Forelimb muscle (tissue), 1 donor: ENCODE data around the gene PPP2R5E. TPM values are rescaled to one million over a fixed set of nuclear protein-coding genes. Genes with fewer than 3 reads are reported as not detected.
"Not testable (repeated sequence)": the region's sequence is repeated elsewhere in the genome, so short reads cannot be mapped to it uniquely, and the experiment has no call there.

ENCODE experiments used
- DNase-seq: peaks from one replicate; pipeline ENCODE4 v3.0.0-alpha.2; 2013; ENCODE audit warnings: low read depth
- polyA plus RNA-seq: library from polyadenylated mRNA; unstranded; fragments of 120-200 nt; gene quantifications from one replicate; pipeline ENCODE4 v1.2.1, GENCODE V29; 2013; ENCODE audit not compliant: insufficient read length

The PPP2R5E gene
- 20.9 TPM for polyA plus RNA-seq

DNA sequence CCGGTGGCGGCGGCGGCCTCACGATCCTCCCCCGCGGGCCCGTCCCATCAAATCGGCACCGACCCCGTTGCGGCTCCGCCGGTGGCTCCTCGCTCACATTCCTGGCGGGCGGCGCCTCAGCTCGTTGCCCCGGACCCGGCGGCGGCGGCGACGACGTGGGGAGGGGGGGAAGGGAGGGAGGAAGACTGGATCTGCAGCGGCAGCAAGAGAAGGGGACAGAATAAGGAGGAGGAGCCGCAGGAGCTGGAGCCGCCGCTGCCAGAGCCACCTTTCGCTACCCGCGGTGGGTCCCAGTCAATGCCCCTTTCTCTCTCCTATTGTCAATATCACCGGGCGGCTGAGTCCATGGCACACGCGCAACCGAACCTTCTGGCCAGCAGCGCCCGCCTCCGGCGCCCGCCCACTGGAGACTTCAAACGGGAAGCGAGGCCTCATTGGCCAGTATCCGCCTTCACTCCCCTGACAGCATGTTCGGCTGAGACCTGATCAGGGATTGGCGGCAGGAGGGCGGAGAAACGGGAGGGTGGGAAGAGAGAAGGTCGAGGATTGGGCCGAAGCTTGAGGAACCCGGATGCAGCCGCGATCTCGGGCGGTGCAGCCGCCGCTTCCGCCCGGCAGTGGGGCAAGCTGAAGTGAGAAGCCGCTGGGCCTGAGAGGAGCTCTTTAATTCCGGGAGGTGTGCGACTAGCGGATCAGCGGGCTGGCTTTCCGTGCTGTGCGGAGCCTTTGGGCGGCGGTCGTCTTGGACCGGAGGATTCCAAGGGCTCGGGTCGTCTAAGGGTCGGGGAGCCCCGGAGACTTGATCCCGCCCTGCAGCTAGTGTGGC is at the start of gene PPP2R5E:
Gene PPP2R5E, minus strand, starts transcription at position 378 of the 826 bp plus-strand sequence. CDS start 3,692 bp downstream, outside the sequence.
- peak; percentile 98 for DNase-seq

DNA sequence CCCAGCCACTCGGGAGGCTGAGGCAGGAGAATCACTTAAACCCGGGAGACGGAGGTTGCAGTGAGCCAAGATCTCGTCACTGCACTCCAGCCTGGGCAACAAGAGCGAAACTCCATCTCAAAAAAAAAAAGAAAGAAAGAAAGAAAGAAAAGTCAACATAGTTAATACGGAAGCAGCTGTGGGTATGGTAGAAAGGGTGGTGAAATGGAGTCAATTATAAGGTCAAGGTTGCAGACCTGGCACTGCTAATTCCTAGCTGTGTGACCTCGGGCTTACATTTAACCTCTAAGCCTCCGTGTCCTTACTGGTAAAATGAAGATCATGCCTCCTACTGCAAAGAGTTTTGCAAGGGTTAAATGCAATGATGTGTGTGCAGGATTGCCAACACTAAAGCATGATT is 39.9 kb upstream of the PPP2R5E start:
- DNase-seq: not testable (repeated sequence)

DNA sequence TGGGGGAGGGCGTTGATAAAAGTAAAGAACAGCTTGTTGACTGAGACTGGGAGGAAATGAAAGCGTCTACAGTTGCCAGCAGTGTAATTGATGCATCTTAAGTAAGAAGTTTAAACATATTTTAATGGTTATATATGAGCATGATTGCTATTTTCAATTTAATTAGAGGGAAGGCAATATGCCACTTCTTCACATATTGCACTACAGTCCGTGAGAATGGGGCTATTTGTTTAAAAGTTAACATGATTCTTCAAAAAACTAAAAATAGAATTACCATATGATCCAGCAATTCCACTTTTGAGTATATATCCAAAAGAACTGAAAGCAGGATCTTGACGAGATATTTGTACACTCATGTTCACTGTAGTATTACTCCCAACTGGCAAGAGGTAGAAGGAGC is 38.3 kb upstream of the PPP2R5E start:
- no peak for DNase-seq

DNA sequence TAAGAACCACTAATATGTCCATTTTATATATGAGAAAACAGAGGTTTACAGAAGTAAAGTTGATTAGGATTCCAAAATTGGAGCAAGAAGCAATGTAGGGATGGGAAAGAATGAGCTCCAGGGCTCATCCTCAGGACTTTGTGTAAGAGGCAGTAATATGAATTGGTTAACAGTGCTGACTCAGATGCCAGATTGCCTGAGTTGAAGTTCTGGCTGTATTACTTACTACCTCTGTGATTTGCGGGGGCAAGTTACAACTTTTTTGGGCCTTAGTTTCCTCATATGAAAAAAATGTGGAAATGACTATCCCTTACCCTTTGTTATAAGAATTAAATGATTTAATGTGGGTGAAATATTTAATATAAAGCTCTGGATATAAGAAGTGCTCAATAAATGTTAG is 35.1 kb upstream of the PPP2R5E start:
- no peak for DNase-seq

GRCh38 chr14:63573581-63573980 is 30.4 kb upstream of the PPP2R5E start:
- DNase-seq: no peak

DNA sequence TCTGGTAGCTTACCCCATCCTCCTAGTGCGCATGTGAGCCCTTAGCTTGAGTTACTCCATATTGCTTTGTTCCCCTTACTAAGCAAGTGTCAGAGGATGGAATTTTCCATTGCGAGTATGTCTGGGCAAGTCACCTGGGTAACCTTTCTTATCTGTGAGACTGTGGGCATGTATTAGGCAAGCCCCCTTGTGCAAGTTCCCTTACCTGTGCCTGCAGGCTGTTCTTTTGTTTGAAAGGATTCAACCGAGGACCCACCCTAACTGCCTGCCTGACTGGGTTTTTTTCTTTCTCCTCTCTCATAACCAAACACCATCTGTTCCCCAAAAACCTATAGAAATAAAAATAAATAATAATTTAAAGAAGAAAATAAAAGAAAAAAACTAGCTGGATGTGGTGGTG is 22.3 kb upstream of the PPP2R5E start:
- DNase-seq: no peak

DNA sequence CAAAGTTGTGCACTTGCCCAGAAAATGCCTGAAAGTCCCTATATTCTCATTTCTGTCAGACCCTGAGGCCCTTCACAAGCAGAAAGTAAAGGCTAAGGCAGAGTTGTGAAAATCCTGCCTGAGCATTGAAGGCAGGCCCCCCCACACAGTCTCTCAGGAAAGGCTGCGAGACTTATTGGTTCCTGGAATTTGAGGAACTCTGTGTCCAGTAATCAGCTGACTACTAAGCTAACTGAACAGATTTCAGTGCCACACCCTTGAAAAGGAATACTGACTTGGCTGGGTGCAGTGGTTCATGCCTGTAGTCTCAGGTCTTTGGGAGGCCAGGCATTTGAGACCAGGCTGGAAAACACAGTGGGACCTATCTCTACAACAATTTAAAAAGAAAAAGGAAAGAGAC is 21.1 kb upstream of the PPP2R5E start:
- DNase-seq: no peak

DNA sequence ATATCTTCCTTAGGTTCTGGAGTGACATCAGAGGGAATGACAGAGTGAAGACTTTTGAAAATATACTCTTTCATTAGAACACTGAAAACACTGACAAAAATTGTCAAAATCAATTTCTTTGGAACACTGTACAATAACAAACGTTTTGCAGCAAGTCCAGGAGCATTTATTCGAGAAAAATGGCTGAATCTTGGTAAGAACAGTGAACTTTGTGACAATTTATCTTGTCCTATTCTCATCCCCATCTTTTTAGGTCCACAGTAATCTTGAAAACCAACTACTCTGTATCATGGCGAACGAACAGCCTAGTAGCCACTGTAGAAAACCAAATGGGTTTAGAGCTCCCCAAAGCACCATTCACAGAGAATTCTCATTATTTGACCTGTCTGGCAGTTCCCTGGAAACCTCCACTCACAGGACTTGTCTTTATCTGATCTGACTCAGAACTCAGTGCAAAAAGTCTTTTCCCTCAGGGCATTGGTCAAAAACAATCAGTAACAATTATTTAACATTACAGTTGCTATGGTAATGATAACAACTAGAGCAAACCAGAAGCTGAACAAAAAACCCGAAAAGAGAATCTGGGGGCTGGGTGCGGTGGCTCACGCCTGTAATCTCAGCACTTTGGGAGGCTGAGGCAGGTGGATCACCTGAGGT is 20.3 kb upstream of the PPP2R5E start:
- no peak for DNase-seq

DNA sequence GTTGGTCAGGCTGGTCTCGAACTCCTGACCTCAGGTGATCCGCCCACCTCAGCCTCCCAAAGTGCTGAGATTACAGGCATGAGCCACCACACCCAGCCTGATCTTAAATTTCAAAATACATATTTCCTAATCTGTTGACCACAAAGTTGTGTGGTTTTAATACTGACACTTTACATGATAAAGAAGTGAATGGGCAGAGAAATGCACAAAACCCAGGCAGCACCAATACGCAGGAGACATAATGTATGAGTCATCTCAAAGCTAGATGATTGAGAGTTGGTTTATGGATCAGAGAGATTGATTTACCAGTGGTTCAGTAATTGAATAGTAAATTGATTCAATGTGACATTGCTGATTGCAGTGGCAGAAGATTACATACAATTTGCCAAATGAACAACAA is 19.2 kb upstream of the PPP2R5E start:
- DNase-seq: no peak

- no peak for DNase-seq
These were observed 12.4 kb upstream of the PPP2R5E start for GRCh38 chr14:63555572-63555971.

DNA sequence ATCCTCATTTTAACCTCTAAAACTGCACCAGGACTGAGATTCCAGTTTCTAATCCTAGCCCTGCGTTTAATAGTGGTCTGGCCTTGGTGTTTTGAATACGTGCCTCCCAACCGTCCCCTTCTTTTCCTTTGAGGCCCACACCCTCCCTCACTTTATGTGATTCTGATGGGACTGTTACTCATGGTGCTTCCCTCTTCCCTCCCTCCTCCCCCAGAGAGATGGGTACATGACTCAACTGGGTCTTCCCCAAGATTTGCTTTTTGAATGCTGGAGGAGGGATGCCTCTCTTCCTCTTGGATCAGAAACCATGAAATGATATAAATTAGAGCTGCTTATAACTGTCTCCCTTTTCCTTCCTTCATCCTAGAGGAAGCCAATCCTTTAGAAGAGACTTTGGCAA is 8.2 kb upstream of the PPP2R5E start:
- DNase-seq: no peak

DNA sequence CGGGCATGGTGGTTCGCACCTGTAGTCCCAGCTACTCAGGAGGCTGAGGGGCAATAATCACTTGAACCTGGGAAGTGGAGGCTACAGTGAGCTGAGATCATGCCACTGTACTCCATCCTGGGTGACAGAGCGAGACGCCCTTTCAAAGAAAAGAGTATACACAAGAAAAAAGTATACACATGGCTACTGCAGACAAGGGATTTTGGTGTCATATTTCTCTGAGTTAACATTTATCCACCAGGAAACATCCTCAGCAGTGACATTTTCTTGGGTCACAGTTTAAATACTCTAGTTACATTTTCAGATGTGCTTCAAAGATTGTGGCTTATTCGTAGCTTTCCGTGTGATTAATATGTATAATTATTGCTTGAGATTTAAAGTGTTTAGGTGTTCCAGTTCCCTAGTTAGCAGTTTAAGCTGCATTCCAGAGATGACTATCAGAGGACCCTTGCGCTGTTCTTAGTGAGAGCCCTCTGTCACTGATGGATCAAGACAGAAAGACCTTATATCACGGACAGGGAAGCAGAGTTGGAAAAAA is 4.7 kb upstream of the PPP2R5E start:
- no peak for DNase-seq

- DNase-seq: no peak
These were observed 2.3 kb upstream of the PPP2R5E start for GRCh38 chr14:63545431-63545830.

DNA sequence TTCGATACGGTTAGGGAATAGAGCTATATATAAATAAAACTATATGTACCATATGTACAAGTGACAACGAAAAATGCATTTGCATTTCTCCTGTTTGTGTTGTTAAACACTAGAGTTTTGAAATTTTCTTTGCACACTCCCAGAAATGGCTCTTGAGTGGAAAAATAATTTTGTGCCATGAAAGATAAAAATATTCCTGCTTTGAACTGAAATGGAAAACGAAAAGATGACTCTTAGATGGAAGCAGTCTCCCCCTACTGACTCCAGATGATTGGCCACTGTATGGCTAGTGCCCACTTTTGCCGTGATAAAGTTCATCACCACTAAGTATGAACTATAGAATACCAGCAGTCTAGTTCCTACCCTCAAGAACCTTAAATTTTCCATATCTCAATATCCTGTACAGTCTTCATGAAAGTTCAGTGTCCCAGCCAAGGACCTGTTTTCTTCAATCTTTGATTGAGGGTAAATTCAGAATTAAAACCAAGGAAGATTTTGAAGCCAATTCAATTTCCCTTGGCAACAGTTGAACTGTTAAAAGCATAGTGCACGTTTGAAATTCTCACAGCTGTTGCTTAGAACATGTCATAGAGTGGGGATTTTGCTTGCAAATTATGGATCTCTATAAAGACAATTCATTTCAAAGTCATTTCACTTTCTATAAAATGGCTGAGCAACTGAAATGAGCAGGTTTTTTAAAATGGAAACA is 1.6 kb upstream of the PPP2R5E start:
- no peak for DNase-seq

GRCh38 chr14:63543826-63544406 is 739 bp upstream of the PPP2R5E start:
- DNase-seq: no peak

DNA sequence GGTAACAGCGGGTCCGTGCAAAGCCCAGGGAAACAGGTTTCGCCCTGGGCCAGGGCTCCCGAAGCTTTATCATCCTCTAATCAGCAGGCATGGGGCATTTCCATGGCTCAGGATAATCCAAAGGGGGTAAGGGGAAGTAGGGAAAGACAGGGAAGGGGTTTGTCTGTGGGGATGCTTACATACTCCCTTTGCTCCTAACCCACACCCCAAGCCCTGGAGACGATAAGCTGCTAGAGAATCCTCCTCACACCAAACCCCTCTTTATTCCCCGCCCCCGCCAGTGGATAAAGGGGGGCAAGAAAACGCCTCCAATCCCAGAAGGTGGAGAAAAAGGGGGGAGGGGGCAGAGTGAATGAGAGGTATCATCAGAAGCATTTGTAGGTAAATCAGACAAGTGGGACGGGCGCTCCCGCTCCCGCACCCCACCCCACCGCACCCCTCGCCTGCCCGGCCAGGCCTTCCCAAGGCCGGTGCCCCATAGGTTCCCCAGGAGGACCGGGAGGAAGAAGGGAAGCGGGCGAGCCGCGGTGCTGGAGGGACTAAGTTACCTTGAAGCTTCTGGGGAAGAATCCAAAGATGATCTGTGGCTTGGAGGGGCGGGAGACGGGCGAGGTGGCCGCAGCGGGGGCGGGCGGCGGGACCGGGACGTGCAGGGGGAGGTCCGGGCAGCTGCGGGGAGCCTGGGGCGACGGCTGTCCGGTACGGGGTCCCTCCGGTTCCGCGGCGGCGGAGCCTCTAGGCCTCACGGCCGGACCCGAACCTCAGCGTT is 762 bp downstream of the PPP2R5E start:
- no peak for DNase-seq

GRCh38 chr14:63535918-63536317 is 7.3 kb downstream of the PPP2R5E start:
- DNase-seq: no peak

GRCh38 chr14:63533474-63533873 is 9.7 kb downstream of the PPP2R5E start:
- no peak for DNase-seq

DNA sequence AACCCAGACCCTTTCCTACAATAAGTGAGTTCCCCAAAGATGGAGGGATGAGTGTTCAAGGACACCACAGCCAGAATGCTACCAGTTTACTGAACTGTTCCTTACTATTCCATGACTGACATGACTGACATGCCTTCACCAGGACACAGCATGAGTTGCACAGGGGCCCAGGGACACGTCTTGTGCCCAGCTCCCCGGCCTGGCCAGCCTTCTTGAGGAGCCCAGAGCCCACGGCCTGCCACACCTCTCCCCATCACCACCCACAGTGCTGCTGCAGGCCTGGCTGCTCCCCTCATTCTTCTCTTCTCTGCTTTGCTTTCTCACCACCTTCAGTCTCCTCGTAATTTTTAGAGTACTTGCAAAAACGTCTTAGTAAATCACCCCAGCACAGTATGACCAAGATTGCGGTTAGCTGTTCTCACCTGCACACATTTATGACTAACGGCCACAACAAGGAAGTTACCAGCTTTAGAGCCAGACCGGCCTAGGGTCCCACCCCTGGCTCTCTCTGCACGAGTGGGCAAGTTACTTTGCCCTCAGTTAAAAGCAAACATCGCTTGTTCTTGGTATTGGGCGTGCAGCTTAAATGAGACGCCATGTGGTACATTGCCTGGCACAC is 18.5 kb downstream of the PPP2R5E start:
- no peak for DNase-seq

GRCh38 chr14:63523735-63524426 is 19.3 kb downstream of the PPP2R5E start:
- DNase-seq: no peak
